Mammary epithelial cell (primary cell): ENCODE results near the gene RACK1.

Experiments
- EZH2 ChIP-seq: IDR thresholded peaks from 2 replicates; pipeline ENCODE4 v1.6.1; 2012; ENCODE audit warnings: low read length, inconsistent platforms, borderline replicate concordance
- TF ChIP-seq, protein P1 (sequence below), 2 donors: IDR thresholded peaks in 1 of 2; conservative IDR thresholded peaks in 1 of 2; 2 replicates each; pipeline ENCODE4 v1.5.1; 2011 to 2012; ENCODE audit warnings: inconsistent platforms in 2 of 2, low read length in 2 of 2, mild to moderate bottlenecking in 2 of 2, control low read depth in 1 of 2, low read depth in 1 of 2; ENCODE audit not compliant: insufficient read depth in 1 of 2; ENCODE audit errors: extremely low read depth in 1 of 2

DNA sequence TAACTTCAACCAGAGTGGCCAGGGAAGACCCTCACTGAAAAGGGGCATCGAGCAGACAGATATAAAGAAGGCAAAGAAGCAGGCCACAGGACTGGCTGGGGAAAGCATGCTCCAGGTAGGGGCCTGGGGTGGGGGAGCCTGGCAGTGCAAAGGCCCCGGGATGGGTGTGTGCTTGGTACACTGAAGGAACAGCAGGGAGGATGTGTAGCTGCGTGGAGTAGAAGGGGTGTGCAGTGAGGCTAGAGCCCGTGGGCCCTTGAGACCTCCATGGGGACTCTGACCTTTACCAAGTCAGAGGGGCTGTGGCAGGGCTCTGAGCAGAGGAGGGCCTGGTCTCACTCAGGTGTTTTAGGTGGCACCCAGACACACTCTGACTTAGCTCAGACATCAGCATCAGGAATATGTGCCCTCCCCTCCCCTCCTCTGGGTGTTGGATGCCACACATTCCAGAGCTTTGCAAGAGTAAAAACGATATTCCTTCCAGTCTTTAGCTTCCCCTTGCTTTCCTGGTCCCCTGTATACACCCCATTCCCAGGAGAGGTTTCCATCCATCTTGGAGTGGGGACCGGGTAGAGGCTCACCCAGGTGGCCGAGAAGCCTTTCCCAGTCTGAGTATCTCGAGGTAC is 46.3 kb downstream of the RACK1 start:
- TF ChIP-seq, protein P1, sequence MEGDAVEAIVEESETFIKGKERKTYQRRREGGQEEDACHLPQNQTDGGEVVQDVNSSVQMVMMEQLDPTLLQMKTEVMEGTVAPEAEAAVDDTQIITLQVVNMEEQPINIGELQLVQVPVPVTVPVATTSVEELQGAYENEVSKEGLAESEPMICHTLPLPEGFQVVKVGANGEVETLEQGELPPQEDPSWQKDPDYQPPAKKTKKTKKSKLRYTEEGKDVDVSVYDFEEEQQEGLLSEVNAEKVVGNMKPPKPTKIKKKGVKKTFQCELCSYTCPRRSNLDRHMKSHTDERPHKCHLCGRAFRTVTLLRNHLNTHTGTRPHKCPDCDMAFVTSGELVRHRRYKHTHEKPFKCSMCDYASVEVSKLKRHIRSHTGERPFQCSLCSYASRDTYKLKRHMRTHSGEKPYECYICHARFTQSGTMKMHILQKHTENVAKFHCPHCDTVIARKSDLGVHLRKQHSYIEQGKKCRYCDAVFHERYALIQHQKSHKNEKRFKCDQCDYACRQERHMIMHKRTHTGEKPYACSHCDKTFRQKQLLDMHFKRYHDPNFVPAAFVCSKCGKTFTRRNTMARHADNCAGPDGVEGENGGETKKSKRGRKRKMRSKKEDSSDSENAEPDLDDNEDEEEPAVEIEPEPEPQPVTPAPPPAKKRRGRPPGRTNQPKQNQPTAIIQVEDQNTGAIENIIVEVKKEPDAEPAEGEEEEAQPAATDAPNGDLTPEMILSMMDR (conservative IDR thresholded peaks at IDR 0.05 in 1 of 2, IDR thresholded peaks at IDR 0.05 in 1 of 2; ENCODE audit: extremely low read depth in 1 of 2, insufficient read depth in 1 of 2, low read depth in 1 of 2, low read length in 2 of 2): no peak
- TF ChIP-seq EZH2: no peak
